ENCODE data around the gene ERMN.

Gene ERMN

DNA sequence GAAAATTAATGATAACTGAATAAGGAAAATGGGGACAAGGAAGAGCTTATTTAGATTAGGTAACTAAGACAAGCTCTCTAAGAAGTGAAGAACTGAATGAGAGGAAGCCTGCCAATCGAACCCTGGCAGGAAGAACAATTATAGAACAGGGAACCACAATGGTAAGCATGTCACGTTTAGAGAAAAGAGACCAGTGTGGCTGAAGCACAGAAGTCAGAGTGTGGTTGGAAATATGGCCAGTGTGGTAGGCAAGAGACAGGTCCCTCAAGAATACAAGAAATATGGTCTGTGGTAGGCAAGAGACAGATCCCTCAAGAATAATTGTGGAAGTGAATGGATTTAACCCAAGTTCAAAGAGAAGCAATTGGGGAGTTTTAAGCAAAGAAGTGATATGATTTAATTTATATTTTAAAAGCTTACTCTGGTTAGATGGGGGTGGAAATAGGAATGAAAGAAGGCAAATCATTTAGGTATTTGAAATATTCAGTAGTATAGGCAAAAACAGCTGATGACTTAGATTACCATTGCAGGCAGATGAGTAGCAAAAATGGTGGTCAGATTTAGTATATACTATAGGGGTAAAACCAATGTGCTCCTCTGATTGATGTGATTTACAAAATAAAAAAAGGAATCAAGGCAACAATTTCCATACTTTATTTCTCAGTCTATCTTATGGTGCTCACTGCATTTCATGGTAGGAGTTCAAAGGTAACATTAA lies 38.8 kb upstream of the ERMN start:
- no peak for TF ChIP-seq EZH2 (IDR thresholded peaks at IDR 0.05; ENCODE audit: borderline replicate concordance, low read length)
- TF ChIP-seq, protein P1, sequence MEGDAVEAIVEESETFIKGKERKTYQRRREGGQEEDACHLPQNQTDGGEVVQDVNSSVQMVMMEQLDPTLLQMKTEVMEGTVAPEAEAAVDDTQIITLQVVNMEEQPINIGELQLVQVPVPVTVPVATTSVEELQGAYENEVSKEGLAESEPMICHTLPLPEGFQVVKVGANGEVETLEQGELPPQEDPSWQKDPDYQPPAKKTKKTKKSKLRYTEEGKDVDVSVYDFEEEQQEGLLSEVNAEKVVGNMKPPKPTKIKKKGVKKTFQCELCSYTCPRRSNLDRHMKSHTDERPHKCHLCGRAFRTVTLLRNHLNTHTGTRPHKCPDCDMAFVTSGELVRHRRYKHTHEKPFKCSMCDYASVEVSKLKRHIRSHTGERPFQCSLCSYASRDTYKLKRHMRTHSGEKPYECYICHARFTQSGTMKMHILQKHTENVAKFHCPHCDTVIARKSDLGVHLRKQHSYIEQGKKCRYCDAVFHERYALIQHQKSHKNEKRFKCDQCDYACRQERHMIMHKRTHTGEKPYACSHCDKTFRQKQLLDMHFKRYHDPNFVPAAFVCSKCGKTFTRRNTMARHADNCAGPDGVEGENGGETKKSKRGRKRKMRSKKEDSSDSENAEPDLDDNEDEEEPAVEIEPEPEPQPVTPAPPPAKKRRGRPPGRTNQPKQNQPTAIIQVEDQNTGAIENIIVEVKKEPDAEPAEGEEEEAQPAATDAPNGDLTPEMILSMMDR (IDR thresholded peaks at IDR 0.05; ENCODE audit: low read length), result no peak
- Histone ChIP-seq H2AFZ (ENCODE audit: low read length) (no peak overlapping the region), H3K4me2 (ENCODE audit: low read length) (no peak overlapping the region), H3F3A (ENCODE audit: insufficient read depth, low read length) (no peaks in the 10 kb centered on the region), H3K4me1 (ENCODE audit: insufficient read depth, low read length, severe bottlenecking) (peaks cover 13% of the 10 kb centered on the region), H3K27ac (ENCODE audit: low read depth, low read length, poor library complexity, severe bottlenecking) (no peak overlapping the region), H3K9me2 (ENCODE audit: low read depth, low read length) (no peaks in the 10 kb centered on the region), H3K79me2 (ENCODE audit: insufficient read depth, low read length) (no peaks in the 10 kb centered on the region), H4K20me1 (ENCODE audit: insufficient read depth, low read length) (no peaks in the 10 kb centered on the region), H3K27me3 (ENCODE audit: insufficient read depth, low read length) (no peaks in the 10 kb centered on the region), H3K9me3 (ENCODE audit: low read length) (0 out of 2 replicates have a peak, but pooled peaks cover 3% of the 10 kb centered on the region), H3K4me3 (ENCODE audit: low read depth, low read length, poor library complexity, severe bottlenecking) (no peak overlapping the region), H3K36me3 (ENCODE audit: insufficient read depth, low read length) (no peaks in the 10 kb centered on the region), H3K9ac (ENCODE audit: low read length) (no peak overlapping the region)

DNA sequence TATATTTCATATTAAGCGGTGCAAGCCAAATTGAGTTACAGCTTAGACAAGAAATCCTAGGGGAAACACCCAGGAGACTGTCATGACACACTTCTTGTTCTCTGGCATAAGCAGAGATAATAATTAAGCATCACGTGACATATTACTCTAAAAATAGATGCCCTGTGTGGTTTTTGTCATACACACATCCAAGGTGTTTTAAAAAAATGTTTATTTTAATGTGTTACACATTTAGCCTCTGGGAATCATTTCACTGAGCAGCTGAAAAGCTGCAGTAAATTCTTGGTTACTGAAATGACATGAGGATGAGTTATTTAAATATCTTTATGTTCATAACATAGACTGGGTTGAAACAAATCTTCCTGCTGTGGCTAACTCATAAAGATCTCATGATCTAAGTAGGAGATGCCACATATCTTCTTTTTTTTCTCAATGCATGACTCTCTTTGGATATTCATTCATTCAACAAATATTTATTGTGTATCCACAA lies 38.0 kb upstream of the ERMN start:
- Histone ChIP-seq H3K9me2 (ENCODE audit: low read depth, low read length) (no peaks in the 10 kb centered on the region), H3K27ac (ENCODE audit: low read depth, low read length, poor library complexity, severe bottlenecking) (no peak overlapping the region), H3K4me1 (ENCODE audit: insufficient read depth, low read length, severe bottlenecking) (peaks cover 13% of the 10 kb centered on the region), H3K4me2 (ENCODE audit: low read length) (no peak overlapping the region), H2AFZ (ENCODE audit: low read length) (no peak overlapping the region), H3K9ac (ENCODE audit: low read length) (no peak overlapping the region), H3K4me3 (ENCODE audit: low read depth, low read length, poor library complexity, severe bottlenecking) (no peak overlapping the region), H3K9me3 (ENCODE audit: low read length) (0 out of 2 replicates have a peak, but pooled peaks cover 3% of the 10 kb centered on the region), H3K27me3 (ENCODE audit: insufficient read depth, low read length) (no peaks in the 10 kb centered on the region), H3K36me3 (ENCODE audit: insufficient read depth, low read length) (no peaks in the 10 kb centered on the region), H3K79me2 (ENCODE audit: insufficient read depth, low read length) (no peaks in the 10 kb centered on the region), H4K20me1 (ENCODE audit: insufficient read depth, low read length) (no peaks in the 10 kb centered on the region), H3F3A (ENCODE audit: insufficient read depth, low read length) (no peaks in the 10 kb centered on the region)
- TF ChIP-seq EZH2 (IDR thresholded peaks at IDR 0.05; ENCODE audit: borderline replicate concordance, low read length), result no peak
- TF ChIP-seq, protein P1 (IDR thresholded peaks at IDR 0.05; ENCODE audit: low read length), result no peak

DNA sequence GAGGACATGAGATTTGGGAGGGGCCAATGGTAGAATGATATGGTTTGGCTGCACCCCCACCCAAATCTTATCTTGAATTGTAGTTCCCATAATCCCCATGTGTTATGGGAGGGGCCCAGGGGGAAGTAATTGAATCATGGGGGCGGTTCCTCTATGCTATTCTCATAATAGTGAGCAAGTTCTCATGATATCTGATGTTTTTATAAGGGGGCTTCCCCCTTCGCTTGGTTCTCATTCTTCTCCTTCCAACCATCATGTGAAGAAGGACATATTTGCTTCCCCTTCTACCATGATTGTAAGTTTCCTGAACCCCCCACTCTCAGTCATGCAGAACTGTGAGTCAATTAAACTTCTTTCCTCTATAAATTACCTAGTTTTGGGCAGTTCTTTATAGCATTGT lies 37.0 kb upstream of the ERMN start:
- no peaks in the 10 kb centered on the region for H3F3A ChIP-seq (ENCODE audit: insufficient read depth, low read length)
- TF ChIP-seq EZH2 (IDR thresholded peaks at IDR 0.05; ENCODE audit: borderline replicate concordance, low read length), result no peak
- TF ChIP-seq, protein P1 (IDR thresholded peaks at IDR 0.05; ENCODE audit: low read length), result no peak

More for the DNA sequence above, 37.0 kb upstream of the ERMN start:
- Histone ChIP-seq H2AFZ (ENCODE audit: low read length) (no peak overlapping the region), H3K9me3 (ENCODE audit: low read length) (0 out of 2 replicates have a peak, but pooled peaks cover 3% of the 10 kb centered on the region), H3K4me1 (ENCODE audit: insufficient read depth, low read length, severe bottlenecking) (peaks cover 13% of the 10 kb centered on the region), H3K4me3 (ENCODE audit: low read depth, low read length, poor library complexity, severe bottlenecking) (no peak overlapping the region), H3K27ac (ENCODE audit: low read depth, low read length, poor library complexity, severe bottlenecking) (no peak overlapping the region), H3K9ac (ENCODE audit: low read length) (no peak overlapping the region), H3K36me3 (ENCODE audit: insufficient read depth, low read length) (no peaks in the 10 kb centered on the region), H4K20me1 (ENCODE audit: insufficient read depth, low read length) (no peaks in the 10 kb centered on the region), H3K27me3 (ENCODE audit: insufficient read depth, low read length) (no peaks in the 10 kb centered on the region), H3K4me2 (ENCODE audit: low read length) (no peak overlapping the region), H3K9me2 (ENCODE audit: low read depth, low read length) (no peaks in the 10 kb centered on the region), H3K79me2 (ENCODE audit: insufficient read depth, low read length) (no peaks in the 10 kb centered on the region)

All from OCI-LY1 (cell line).